ENCODE results near the gene NFKBIE.
"Not testable (repeated sequence)": the region's sequence is repeated elsewhere in the genome, so short reads cannot be mapped to it uniquely, and the experiment has no call there.

Gene NFKBIE

DNA sequence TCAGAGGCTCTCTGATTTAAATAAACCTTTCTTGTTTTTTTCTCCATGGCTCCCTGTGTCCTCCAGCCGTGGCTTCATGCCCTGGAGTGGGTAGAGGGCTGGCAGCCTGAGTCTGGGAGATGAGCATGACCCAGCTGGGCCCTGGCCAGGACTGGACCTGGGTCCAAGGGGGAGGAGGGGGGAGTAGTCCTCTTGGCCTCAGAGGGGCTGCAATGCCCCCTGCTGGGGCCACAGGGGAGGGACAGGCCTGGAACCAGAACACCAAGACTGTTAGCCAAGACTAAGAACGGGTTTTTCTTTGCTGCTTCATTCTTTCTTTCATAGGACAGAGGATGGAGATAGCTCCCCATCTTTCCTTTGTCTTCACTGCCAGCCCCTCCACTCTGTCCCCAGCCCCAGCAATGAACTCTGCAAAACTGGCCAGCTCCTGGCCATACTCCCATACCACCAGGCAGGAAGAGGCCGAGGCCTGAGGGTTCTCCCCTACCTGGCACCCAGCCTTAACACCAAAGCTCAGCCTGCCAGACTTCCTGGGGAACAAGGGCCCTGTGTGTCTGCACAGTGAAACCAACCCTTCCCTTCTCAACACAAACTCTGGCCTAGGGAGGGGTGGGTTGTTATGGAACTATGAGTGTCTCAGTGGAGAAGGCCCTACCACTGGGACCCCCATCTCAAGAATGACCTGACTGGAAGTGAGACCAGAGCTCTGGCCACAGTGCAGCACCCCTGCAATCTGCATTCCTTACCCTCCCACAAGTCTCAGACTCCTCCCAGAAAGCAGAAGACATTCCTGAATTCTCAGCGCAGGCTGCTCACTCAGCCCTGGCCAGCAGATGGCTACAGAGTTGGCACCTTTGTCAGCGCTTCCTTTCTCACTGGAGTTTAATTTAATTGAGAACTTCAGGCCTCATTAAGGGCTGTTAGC lies 31.0 kb downstream of the NFKBIE start:
- peak; percentile 82 for DNase-seq (ENCODE audit: low read depth, low spot score)
- H3K4me3 ChIP-seq (ENCODE audit: low read depth, low read length): no peak overlapping the region
- TF ChIP-seq CTCF (IDR thresholded peaks at IDR 0.05; ENCODE audit: low read depth, low read length): peak; percentile 88
- in situ Hi-C loops (cut with HindIII; ENCODE audit: low sequenced_read_pairs): no loop called here

GRCh38 chr6:44233567-44234100 lies 31.7 kb downstream of the NFKBIE start:
- no peak for DNase-seq (ENCODE audit: low read depth, low spot score)
- TF ChIP-seq CTCF (IDR thresholded peaks at IDR 0.05; ENCODE audit: low read depth, low read length): no peak
- H3K4me3 ChIP-seq (ENCODE audit: low read depth, low read length): no peak overlapping the region
- in situ Hi-C loops (cut with HindIII; ENCODE audit: low sequenced_read_pairs): no loop called here

DNA sequence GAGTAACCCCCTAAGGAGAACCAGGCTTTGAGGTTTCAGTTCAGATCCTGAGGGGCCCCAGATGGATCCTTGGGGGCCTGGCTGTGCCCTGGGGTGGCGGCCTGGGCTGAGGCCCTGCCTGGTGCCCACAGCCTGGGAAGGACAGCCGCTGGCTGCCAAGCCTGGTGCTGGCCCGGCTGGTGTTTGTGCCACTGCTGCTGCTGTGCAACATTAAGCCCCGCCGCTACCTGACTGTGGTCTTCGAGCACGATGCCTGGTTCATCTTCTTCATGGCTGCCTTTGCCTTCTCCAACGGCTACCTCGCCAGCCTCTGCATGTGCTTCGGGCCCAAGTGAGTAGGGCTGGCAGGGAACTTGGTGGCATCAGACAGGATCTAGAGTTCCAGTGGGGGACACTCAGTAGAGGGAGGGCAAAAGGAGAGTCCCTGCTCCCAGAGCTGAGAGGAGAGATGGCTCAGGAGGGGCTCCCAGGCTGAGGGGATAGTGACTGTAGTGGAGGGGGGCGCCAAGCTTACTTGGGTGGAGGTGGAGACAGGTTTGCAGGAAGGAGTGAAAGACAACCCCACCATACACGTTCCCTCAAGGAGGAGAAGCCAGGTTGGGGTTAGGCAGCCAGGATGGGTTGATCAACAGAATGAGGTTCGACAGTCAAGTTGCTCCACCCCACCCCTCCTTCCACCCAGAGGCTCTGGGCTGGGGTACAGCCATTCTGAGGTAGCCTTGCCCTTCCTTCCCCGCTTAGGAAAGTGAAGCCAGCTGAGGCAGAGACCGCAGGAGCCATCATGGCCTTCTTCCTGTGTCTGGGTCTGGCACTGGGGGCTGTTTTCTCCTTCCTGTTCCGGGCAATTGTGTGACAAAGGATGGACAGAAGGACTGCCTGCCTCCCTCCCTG lies 32.4 kb downstream of the NFKBIE start:
- in situ Hi-C loops (cut with HindIII; ENCODE audit: low sequenced_read_pairs): no loop called here
- no peak overlapping the region for H3K4me3 ChIP-seq (ENCODE audit: low read depth, low read length)
- DNase-seq (ENCODE audit: low read depth, low spot score): no peak
- TF ChIP-seq CTCF (IDR thresholded peaks at IDR 0.05; ENCODE audit: low read depth, low read length): no peak

DNA sequence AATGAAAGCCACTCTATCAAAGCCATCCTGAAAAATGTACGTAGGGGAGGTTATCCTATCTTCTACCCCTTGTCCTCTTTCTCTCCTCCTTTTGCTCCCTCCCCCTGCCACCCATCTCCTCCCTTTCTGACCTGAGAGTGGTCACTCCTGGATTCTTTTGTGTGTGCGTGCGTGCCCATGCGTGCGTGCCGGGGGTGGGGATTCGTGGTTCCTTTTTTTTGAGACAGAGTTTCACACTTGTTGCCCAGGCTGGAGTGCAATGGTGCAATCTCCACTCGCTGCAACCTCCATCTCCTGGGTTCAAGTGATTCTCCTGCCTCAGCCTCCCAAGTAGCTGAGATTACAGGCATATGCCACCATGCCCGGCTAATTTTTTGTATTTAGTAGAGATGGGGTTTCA lies 33.9 kb downstream of the NFKBIE start:
- H3K4me3 ChIP-seq (ENCODE audit: low read depth, low read length); DNase-seq (ENCODE audit: low read depth, low spot score); in situ Hi-C loops (cut with HindIII; ENCODE audit: low sequenced_read_pairs): not testable (repeated sequence)

DNA sequence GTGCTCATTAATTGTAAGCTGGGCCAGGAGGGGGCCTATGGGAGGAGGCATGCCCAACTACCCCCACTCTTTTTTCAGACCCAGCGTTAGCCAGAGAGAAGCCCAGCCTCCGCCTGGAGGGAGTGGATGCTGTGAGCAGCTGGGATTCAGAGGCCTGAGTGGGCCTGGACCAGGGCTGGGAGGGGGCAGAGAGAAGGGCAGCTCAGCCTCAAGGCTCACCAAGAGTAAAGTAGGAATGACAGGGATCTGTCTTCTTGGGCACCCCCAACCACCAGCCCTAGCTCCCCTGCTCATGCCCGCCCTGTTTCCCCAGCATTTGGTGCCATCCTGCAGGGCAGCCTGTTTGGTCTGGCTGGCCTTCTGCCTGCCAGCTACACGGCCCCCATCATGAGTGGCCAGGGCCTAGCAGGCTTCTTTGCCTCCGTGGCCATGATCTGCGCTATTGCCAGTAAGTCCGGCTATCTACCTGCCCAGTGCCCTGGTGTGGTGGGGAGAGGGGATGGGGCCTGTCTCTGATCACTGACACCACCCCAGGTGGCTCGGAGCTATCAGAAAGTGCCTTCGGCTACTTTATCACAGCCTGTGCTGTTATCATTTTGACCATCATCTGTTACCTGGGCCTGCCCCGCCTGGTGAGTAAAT lies 35.2 kb downstream of the NFKBIE start:
- TF ChIP-seq CTCF (IDR thresholded peaks at IDR 0.05; ENCODE audit: low read depth, low read length): no peak
- in situ Hi-C loops (cut with HindIII; ENCODE audit: low sequenced_read_pairs): no loop called here
- no peak overlapping the region for H3K4me3 ChIP-seq (ENCODE audit: low read depth, low read length)
- no peak for DNase-seq (ENCODE audit: low read depth, low spot score)

- no peak for DNase-seq (ENCODE audit: low read depth, low spot score)
- in situ Hi-C loops (cut with HindIII; ENCODE audit: low sequenced_read_pairs): no loop called here
- H3K4me3 ChIP-seq (ENCODE audit: low read depth, low read length): no peak overlapping the region
- TF ChIP-seq CTCF (IDR thresholded peaks at IDR 0.05; ENCODE audit: low read depth, low read length): no peak
Measured at GRCh38 chr6:44229376-44230033, 35.8 kb downstream of the NFKBIE start.
